Suprapubic skin (tissue), 3 donors: ENCODE measurements around the gene YIPF2.

ENCODE experiments used
- EP300 ChIP-seq: sonication (generic); formaldehyde crosslinking; IDR thresholded peaks from one replicate; pipeline ENCODE4 v1.6.1; 2017; ENCODE audit warnings: antibody characterized with exemption
- POLR2A ChIP-seq, 2 donors: fragments of 450-650 bp; IDR thresholded peaks; one replicate each; pipeline ENCODE4 v1.6.1; 2017; ENCODE audit warnings: antibody characterized with exemption in 2 of 2, mild to moderate bottlenecking in 2 of 2, moderate library complexity in 2 of 2
- TF ChIP-seq, protein P1 (sequence below), 2 donors: fragments of 200-600 bp in 1 of 2; fragments of 450-650 bp in 1 of 2; sonication (generic) in 1 of 2; IDR thresholded peaks; one replicate each; pipeline ENCODE4 v1.5.1; 2016 to 2019; ENCODE audit warnings: antibody characterized with exemption in 2 of 2, mild to moderate bottlenecking in 1 of 2, moderate library complexity in 1 of 2

DNA sequence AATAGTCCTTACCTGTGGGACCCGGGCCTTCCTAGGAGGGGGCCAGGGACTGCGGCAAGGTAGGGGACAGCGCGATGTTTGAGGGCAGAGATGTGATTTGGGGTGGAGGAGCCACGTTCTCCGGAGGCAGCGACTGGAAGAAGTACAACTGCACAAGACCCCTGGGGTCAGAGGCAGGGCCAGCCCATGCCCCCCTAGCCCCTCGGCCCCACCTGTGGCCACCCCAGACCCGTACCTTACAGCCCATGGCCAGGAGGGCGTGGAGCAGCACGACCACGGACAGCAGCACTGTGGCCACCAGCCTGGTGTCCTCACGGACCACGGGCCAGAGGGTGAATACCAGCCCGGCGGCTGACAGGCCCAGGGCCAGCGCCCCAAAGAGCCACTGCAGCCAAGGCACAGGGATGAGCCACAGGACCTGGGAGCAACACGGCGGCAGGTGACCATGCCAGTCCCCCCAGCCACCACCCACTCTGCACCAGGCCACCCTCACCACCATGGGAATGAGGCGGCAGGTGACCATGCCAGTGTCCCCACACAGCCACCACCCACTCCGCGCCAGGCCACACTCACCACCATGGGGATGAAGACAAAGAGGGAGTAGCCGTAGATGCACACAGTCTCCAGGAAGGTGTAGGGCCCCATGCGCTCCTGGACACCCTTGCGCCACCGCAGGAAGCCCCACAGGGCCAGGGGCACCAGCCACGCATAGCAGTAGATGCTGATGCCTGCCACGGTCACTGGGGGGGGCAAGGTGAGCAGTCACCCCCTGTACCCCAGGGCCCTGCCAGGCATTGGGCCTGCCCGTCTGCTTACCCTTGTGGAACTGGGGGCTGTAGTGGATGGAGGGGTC lies 5.0 kb downstream of the YIPF2 start:
- TF ChIP-seq, protein P1, sequence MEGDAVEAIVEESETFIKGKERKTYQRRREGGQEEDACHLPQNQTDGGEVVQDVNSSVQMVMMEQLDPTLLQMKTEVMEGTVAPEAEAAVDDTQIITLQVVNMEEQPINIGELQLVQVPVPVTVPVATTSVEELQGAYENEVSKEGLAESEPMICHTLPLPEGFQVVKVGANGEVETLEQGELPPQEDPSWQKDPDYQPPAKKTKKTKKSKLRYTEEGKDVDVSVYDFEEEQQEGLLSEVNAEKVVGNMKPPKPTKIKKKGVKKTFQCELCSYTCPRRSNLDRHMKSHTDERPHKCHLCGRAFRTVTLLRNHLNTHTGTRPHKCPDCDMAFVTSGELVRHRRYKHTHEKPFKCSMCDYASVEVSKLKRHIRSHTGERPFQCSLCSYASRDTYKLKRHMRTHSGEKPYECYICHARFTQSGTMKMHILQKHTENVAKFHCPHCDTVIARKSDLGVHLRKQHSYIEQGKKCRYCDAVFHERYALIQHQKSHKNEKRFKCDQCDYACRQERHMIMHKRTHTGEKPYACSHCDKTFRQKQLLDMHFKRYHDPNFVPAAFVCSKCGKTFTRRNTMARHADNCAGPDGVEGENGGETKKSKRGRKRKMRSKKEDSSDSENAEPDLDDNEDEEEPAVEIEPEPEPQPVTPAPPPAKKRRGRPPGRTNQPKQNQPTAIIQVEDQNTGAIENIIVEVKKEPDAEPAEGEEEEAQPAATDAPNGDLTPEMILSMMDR (IDR thresholded peaks at IDR 0.05): no peak
- TF ChIP-seq EP300 (no peak), POLR2A (IDR thresholded peaks at IDR 0.05) (no peak)
